Measurements from ENCODE around the gene CEP126.

GRCh38 chr11:102047305-102047924, 132.6 kb downstream of the CEP126 start, which contains the start of gene CFAP300:
- TF ChIP-seq GATA2 (IDR thresholded peaks at IDR 0.05; ENCODE audit: low read depth, low read length) (no peak), GATA3 (IDR thresholded peaks at IDR 0.05; ENCODE audit: low read depth, low read length) (no peak)
